Measurements from ENCODE around the gene APBA3. TPM values are rescaled to one million over a fixed set of nuclear protein-coding genes. Genes with fewer than 3 reads are reported as not detected.

Gene APBA3
- total RNA-seq: 10 to 100 TPM in 3 of 6 donors, 1 to 10 TPM in 3; 6.7 to 18.7 (median 9.7) TPM
- polyA plus RNA-seq: 10 to 100 TPM; 21.7 to 27.1 TPM

- peak within 1 kb of the TSS; percentile 99 to 100 (median 100) for H3K27ac ChIP-seq
- DNase-seq: peak; percentile 84 to 99 (median 95)
- H3K36me3 ChIP-seq: peaks cover 0 to 13% (median 4%) of the 10 kb centered on the region in 3 donors
- peak within 1 kb of the TSS; percentile 61 to 87 (median 84) for H3K4me3 ChIP-seq
- H3K4me1 ChIP-seq: peaks cover 3 to 24% (median 15%) of the 10 kb centered on the region in 3 donors
- H3K9me3 ChIP-seq: no peaks in the 10 kb centered on the region
- intact Hi-C loops (cut with DNase I): no loop called here
- no peaks in the 10 kb centered on the region for H3K27me3 ChIP-seq
- peak; percentile 51 to 76 (median 72) for ATAC-seq
- peak; percentile 26 to 50 (median 38) for TF ChIP-seq CTCF (IDR thresholded peaks at IDR 0.05)
- 2 to 3% methylated on average over 45 of the region's 45 CpGs for WGBS, 2 donors
- FAIRE-seq: no peak
Measured at GRCh38 chr19:3761382-3762129, at the start of gene APBA3. Gene APBA3, minus strand, starts transcription at chr19:3761692. Its CDS starts 1,428 bp downstream, at chr19:3760264.

GRCh38 chr19:3810708-3811355 lies 49.3 kb upstream of the APBA3 start:
- intact Hi-C loops (cut with DNase I): loop anchor here in 1 of 3 donors (10.0 kb wide), 1 partner anchor 136 kb away; no protein-coding TSS in a partner anchor
- 64 to 74% methylated on average over 33 to 38 of the region's 38 CpGs for WGBS, 2 donors
- no peak for TF ChIP-seq CTCF (IDR thresholded peaks at IDR 0.05)

GRCh38 chr19:3809881-3810707 lies 48.6 kb upstream of the APBA3 start:
- Histone ChIP-seq H3K4me3 (no peak overlapping the region), H3K9me3 (no peaks in the 10 kb centered on the region), H3K27me3 (no peaks in the 10 kb centered on the region), H3K4me1 (no peaks in the 10 kb centered on the region), H3K27ac (no peak overlapping the region), H3K36me3 (no peaks in the 10 kb centered on the region)
- TF ChIP-seq CTCF (IDR thresholded peaks at IDR 0.05): no peak
- DNase-seq: peak in 1 of 6 donors; percentile 51
- ATAC-seq: no peak
- WGBS, 2 donors: 59 to 72% methylated on average over 24 to 26 of the region's 26 CpGs
- intact Hi-C loops (cut with DNase I): loop anchor here in 1 of 3 donors (10.0 kb wide), 1 partner anchor 135 kb away; no protein-coding TSS in a partner anchor
- no peak for FAIRE-seq

More at GRCh38 chr19:3810708-3811355, 49.3 kb upstream of the APBA3 start:
- H3K4me3 ChIP-seq: no peak overlapping the region
- no peaks in the 10 kb centered on the region for H3K27me3 ChIP-seq
- no peak overlapping the region for H3K27ac ChIP-seq
- H3K36me3 ChIP-seq: no peaks in the 10 kb centered on the region
- FAIRE-seq (no peak), DNase-seq (peak in 1 of 6 donors; percentile 51), ATAC-seq (peak in 1 of 4 donors; percentile 33)
- H3K9me3 ChIP-seq: no peaks in the 10 kb centered on the region
- no peaks in the 10 kb centered on the region for H3K4me1 ChIP-seq

- H3K9me3 ChIP-seq: no peaks in the 10 kb centered on the region
- no peaks in the 10 kb centered on the region for H3K36me3 ChIP-seq
- no peak overlapping the region for H3K4me3 ChIP-seq
- TF ChIP-seq CTCF (IDR thresholded peaks at IDR 0.05): no peak
- H3K27ac ChIP-seq: no peak overlapping the region
- FAIRE-seq (no peak), DNase-seq (peak in 1 of 6 donors; percentile 62), ATAC-seq (no peak)
- no peaks in the 10 kb centered on the region for H3K27me3 ChIP-seq
- H3K4me1 ChIP-seq: no peaks in the 10 kb centered on the region
- WGBS, 2 donors: 73 to 79% methylated on average over 32 to 33 of the region's 33 CpGs
- intact Hi-C loops (cut with DNase I): no loop called here
Measured at GRCh38 chr19:3808420-3809143, 47.1 kb upstream of the APBA3 start.

Measured in pancreas (tissue), 10 donors.